Lower lobe of right lung (tissue), 2 donors: ENCODE measurements around the gene CYLD. TPM values are rescaled to one million over a fixed set of nuclear protein-coding genes. Genes with fewer than 3 reads are reported as not detected.

Experiments used
- ATAC-seq, 2 donors: fragments of 200-7000 bp; cut with Tn5 transposase; one replicate each; pipeline ENCODE4 v1.9.1; 2020 to 2022; ENCODE audit warnings: mild to moderate bottlenecking in 2 of 2, moderate library complexity in 2 of 2
- DNase-seq: peaks from one replicate; pipeline ENCODE4 v3.0.0-alpha.2; 2020
- H3K27ac ChIP-seq: fragments of 200-600 bp; one replicate; pipeline ENCODE4 v1.8.0; 2022
- H3K27me3 ChIP-seq: fragments of 200-600 bp; one replicate; pipeline ENCODE4 v1.8.0; 2022; ENCODE audit warnings: low read depth
- H3K36me3 ChIP-seq: fragments of 200-600 bp; one replicate; pipeline ENCODE4 v1.8.0; 2022; ENCODE audit warnings: mild to moderate bottlenecking
- H3K4me1 ChIP-seq: fragments of 200-600 bp; one replicate; pipeline ENCODE4 v1.8.0; 2022
- H3K4me3 ChIP-seq: fragments of 200-600 bp; one replicate; pipeline ENCODE4 v1.8.0; 2022; ENCODE audit warnings: mild to moderate bottlenecking
- H3K9me3 ChIP-seq: fragments of 200-600 bp; one replicate; pipeline ENCODE4 v1.8.0; 2022
- CTCF ChIP-seq: fragments of 200-600 bp; IDR thresholded peaks from one replicate; pipeline ENCODE4 v1.8.0; 2022; ENCODE audit warnings: antibody characterized with exemption, mild to moderate bottlenecking
- intact Hi-C: fragments of 100-400 bp; cut with DNase I; formaldehyde crosslinking; loops from one replicate; pipeline ENCODE4 v1.11.0; 2022
- total RNA-seq: library from RNA; stranded (reverse); fragmentation: NEBNext Ultra II Directional; extraction: Animal tissue kit (Norgen Biotek cat#: 25700); gene quantifications from one replicate; pipeline ENCODE4 v1.2.1, GENCODE V29; 2021
- donor health status: DM: no; HTN: yes; CAD: no; lungs with severe emphysema.

CYLD gene
- total RNA-seq, 1 donor from 2014 or later, result 45.8 TPM

GRCh38 chr16:50699326-50700159 lies 42.3 kb upstream of the CYLD start:
- ATAC-seq, result no peak
- Histone ChIP-seq H3K27me3 (no peaks in the 10 kb centered on the region), H3K4me3 (no peak overlapping the region), H3K4me1 (peaks cover 46% of the 10 kb centered on the region), H3K27ac (no peak overlapping the region), H3K9me3 (peaks cover 11% of the 10 kb centered on the region), H3K36me3 (no peaks in the 10 kb centered on the region)
- no peak for DNase-seq
- no peak for TF ChIP-seq CTCF
- intact Hi-C loops, result no loop called here

GRCh38 chr16:50702725-50703124 lies 39.2 kb upstream of the CYLD start:
- no peak for TF ChIP-seq CTCF
- Histone ChIP-seq H3K27ac (no peak overlapping the region), H3K27me3 (no peaks in the 10 kb centered on the region), H3K4me3 (no peak overlapping the region), H3K36me3 (no peaks in the 10 kb centered on the region), H3K9me3 (peaks cover 18% of the 10 kb centered on the region), H3K4me1 (peaks cover 20% of the 10 kb centered on the region)
- ATAC-seq, result no peak
- intact Hi-C loops, result no loop called here
- no peak for DNase-seq

GRCh38 chr16:50704245-50704644 lies 37.6 kb upstream of the CYLD start:
- Histone ChIP-seq H3K27me3 (no peaks in the 10 kb centered on the region), H3K9me3 (peaks cover 18% of the 10 kb centered on the region), H3K4me3 (no peak overlapping the region), H3K27ac (no peak overlapping the region), H3K36me3 (no peaks in the 10 kb centered on the region), H3K4me1 (peaks cover 24% of the 10 kb centered on the region)
- ATAC-seq, result no peak
- DNase-seq, result no peak
- intact Hi-C loops, result no loop called here
- no peak for TF ChIP-seq CTCF

GRCh38 chr16:50705436-50706110 lies 36.3 kb upstream of the CYLD start:
- ATAC-seq (no peak), DNase-seq (no peak)
- H3K9me3 ChIP-seq, result peaks cover 18% of the 10 kb centered on the region
- no peaks in the 10 kb centered on the region for H3K36me3 ChIP-seq
- H3K4me3 ChIP-seq, result no peak overlapping the region
- TF ChIP-seq CTCF, result no peak
- no peaks in the 10 kb centered on the region for H3K27me3 ChIP-seq
- intact Hi-C loops, result no loop called here
- no peak overlapping the region for H3K27ac ChIP-seq
- peaks cover 23% of the 10 kb centered on the region for H3K4me1 ChIP-seq

- no peaks in the 10 kb centered on the region for H3K27me3 ChIP-seq
- H3K36me3 ChIP-seq, result peaks cover 3% of the 10 kb centered on the region
- no peak overlapping the region for H3K4me3 ChIP-seq
- no peak for ATAC-seq
- TF ChIP-seq CTCF, result no peak
- intact Hi-C loops, result no loop called here
- DNase-seq, result no peak
- H3K27ac ChIP-seq, result no peak overlapping the region
- H3K9me3 ChIP-seq, result peaks cover 18% of the 10 kb centered on the region
- H3K4me1 ChIP-seq, result peaks cover 23% of the 10 kb centered on the region
Observed at GRCh38 chr16:50706250-50706649, 35.6 kb upstream of the CYLD start.
